Liver (tissue), 3 donors: ENCODE results near the gene SLC6A5.

ENCODE experiments used
- CTCF ChIP-seq: fragments of 150-350 bp; IDR thresholded peaks from 2 replicates; pipeline ENCODE4 v1.5.1; 2017; ENCODE audit warnings: improper control_type of control experiment, low read depth, low read length; ENCODE audit not compliant: missing input control
- EGR1 ChIP-seq, 2 donors: IDR thresholded peaks; 2 replicates each; pipeline ENCODE4 v1.6.1; 2016 to 2018; ENCODE audit warnings: antibody characterized with exemption in 2 of 2, low read depth in 2 of 2
- GABPA ChIP-seq, 2 donors: IDR thresholded peaks in 1 of 2; conservative IDR thresholded peaks in 1 of 2; 2 replicates each; pipeline ENCODE4 v1.6.1; 2016; ENCODE audit warnings: antibody characterized with exemption in 2 of 2, mild to moderate bottlenecking in 1 of 2, moderate library complexity in 1 of 2
- JUND ChIP-seq, 2 donors: IDR thresholded peaks; 2 replicates each; pipeline ENCODE4 v1.6.1; 2016; ENCODE audit warnings: antibody characterized with exemption in 2 of 2
- RAD21 ChIP-seq, 2 donors: IDR thresholded peaks; 2 replicates each; pipeline ENCODE4 v1.6.1; 2016; ENCODE audit warnings: antibody characterized with exemption in 2 of 2, mild to moderate bottlenecking in 2 of 2
- ZBTB33 ChIP-seq: IDR thresholded peaks from 2 replicates; pipeline ENCODE4 v1.6.1; 2016; ENCODE audit warnings: antibody characterized with exemption
- donor health status: healthy.
- donor health status: healthy.

- TF ChIP-seq CTCF, result no peak
- no peak for TF ChIP-seq EGR1 (IDR thresholded peaks at IDR 0.05; ENCODE audit: low read depth in 2 of 2)
- TF ChIP-seq JUND (IDR thresholded peaks at IDR 0.05), result no peak
- no peak for TF ChIP-seq ZBTB33
- TF ChIP-seq RAD21 (IDR thresholded peaks at IDR 0.05), result no peak
- TF ChIP-seq GABPA (IDR thresholded peaks at IDR 0.05 in 1 of 2, conservative IDR thresholded peaks at IDR 0.05 in 1 of 2), result no peak
Observed at GRCh38 chr11:20661445-20661844, 62.0 kb downstream of the SLC6A5 start.
